GM18867 (cell line): ENCODE measurements around the gene BTN3A1.

Experiments
- ATAC-seq: cut with Tn5 transposase; IDR thresholded peaks from one replicate; pipeline ENCODE4 v1.9.1; 2021; ENCODE audit warnings: mild to moderate bottlenecking, moderate library complexity; ENCODE audit not compliant: unreplicated experiment

The BTN3A1 gene

GRCh38 chr6:26379292-26379691, 22.8 kb upstream of the BTN3A1 start:
- ATAC-seq: no peak

- no peak for ATAC-seq
Observed at GRCh38 chr6:26379740-26380139, 22.3 kb upstream of the BTN3A1 start.

- ATAC-seq: no peak
Observed at GRCh38 chr6:26380256-26380655, 21.8 kb upstream of the BTN3A1 start.

DNA sequence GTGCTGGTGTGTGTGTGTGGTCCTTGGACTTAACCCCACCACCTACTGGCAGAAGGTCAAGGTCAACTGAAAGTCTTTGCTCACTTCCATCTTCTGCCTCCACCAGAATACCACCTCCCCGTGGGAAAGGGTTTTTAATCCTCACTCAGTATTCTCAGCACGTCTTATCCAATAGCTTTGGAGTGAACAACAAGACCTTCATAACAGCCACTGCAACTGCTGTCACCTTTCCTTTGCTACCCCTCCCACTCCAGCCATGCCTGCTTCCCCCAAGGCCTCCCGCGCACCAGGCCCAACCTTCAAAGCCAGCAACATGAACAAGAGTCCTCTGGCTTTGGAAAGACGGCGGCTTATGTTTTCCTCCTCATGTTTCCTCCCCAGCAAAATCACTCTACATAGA, 20.0 kb upstream of the BTN3A1 start:
- no peak for ATAC-seq

GRCh38 chr6:26383624-26384417, 18.3 kb upstream of the BTN3A1 start:
- no peak for ATAC-seq

DNA sequence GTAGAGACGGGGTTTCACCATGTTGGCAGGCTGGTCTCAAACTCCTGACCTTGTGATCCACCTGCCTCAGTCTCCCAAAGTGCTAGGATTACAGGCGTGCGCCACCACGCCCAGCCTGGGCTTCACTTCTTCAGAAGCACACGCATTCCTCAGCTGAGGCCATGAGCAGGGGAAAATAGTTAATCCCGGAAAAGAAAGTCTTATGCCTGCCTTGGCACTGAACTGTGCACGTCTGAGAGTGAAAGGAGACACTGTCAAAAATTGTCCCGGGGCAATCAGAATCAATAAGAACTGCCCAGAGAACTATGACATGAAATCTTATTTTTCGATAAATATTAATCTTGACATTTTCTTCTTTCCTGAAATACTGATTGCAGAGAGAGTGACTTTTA, 16.3 kb upstream of the BTN3A1 start:
- ATAC-seq: no peak

GRCh38 chr6:26387565-26387964, 14.5 kb upstream of the BTN3A1 start:
- ATAC-seq: no peak

GRCh38 chr6:26388014-26388413, 14.1 kb upstream of the BTN3A1 start:
- ATAC-seq: no peak

- no peak for ATAC-seq
Observed at GRCh38 chr6:26388441-26388840, 13.6 kb upstream of the BTN3A1 start.

DNA sequence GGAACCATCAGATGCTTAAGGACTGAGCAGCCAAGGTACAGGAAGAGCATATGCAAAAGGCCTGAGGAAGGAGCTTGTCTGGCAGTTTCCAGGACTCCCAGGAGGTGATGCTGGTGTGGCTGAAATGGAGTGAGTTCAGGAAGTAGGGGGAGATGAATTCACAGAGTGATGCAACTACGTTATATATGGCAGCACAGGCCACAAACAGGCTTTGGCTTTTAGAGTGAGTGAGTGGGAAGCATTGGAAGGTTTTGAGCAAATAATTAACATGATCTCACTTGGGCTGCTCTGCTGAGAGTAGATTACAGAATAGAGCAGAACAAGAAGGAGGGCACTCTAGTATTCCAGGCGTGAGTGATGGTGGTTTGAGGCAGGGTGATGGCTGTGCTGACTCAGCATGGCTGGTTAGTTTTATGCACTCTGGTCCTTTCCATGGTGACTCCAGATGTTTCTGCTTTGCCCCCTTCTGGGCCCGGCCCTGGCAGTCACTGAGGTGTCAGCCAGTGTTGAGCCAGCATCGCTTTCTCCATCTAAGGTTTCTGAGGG, 12.7 kb upstream of the BTN3A1 start:
- no peak for ATAC-seq

- ATAC-seq: no peak
Observed at GRCh38 chr6:26390531-26390930, 11.5 kb upstream of the BTN3A1 start.

- no peak for ATAC-seq
Observed at GRCh38 chr6:26392932-26393636, 9.0 kb upstream of the BTN3A1 start.

DNA sequence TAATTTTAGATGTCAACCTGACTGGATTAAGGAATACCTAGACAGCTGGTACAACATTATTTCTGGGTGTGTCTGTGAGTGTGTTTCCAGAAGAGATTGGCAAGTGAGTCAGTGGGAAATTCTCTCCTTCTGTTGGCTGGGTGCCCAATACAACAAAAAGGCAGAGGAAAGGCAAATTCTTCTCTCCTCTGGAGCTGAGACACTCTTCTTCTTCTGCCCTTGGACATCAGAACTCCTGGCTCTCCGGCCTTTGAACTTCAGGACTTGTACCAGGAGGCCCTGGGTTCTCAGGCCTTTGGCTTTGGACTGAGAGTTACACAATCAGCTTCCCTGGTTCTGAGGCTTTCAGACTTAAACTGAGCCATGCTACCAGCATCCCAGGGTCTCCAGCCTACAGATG, 7.8 kb upstream of the BTN3A1 start:
- ATAC-seq: no peak

DNA sequence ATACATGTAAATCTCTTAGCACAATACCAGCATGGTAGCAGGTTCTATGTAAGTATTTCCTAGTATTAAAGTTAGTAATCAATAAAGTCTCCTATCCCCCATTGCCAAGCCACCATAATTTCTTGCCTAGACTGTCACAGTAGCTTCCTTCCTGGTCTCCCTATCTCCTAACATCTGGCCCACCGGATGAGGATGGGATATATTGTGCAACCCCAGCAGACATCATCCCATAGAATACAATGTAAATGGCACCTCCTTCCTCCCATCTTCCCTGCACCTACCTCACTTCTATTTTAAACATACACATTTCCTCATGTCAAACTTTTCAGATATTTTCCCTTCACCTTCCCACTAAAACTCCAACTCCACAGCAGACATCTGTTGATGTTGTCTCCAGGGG, 3.5 kb upstream of the BTN3A1 start:
- no peak for ATAC-seq

GRCh38 chr6:26400626-26401025, 1.4 kb upstream of the BTN3A1 start:
- no peak for ATAC-seq

DNA sequence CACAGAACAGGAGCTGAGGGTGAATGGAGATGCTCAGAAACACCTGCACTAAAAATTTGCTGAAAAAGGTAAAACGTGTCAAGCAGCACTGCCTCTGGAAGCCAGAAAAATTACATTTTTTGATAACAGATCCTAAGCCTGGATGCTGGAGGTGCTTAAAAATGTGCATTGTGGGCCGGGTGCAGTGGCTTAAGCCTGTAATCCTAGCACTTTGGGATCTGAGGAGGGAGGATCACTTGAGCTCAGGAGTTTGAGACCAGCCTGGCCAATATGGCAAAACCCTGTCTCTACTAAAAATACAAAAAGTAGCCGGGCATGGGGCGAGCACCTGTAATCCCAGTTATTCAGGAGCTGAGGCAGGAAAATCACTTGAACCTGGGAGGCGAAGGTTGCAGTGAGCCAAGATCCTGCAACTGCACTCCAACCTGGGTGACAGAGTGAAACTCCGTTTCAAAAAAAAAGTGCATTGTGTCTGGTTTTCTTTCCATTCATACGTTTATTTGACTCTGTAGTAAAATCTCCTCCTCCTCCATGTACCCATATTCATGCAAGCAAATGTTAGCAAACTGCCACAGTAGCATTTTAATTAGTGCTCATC, 587 bp upstream of the BTN3A1 start:
- peak; percentile 6 for ATAC-seq

DNA sequence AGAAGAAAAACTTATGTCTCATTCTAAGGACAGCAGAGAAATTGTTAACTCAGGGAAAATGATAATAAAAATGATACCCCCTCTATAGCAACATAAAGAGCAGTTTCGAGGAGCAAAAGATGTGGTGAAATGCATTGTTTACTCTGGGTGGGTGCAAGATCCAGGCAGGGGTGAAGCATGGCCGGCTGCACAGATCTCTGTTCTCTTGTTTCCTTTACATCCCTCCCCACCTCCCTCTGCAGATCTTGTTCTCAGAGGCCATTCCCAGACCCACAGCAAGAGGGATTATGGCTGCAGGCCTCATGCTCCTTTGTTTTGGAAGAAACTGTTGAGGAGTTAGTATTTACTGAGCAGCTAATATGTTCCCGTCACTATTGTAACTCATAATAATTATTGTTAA, 1.8 kb downstream of the BTN3A1 start:
- no peak for ATAC-seq

DNA sequence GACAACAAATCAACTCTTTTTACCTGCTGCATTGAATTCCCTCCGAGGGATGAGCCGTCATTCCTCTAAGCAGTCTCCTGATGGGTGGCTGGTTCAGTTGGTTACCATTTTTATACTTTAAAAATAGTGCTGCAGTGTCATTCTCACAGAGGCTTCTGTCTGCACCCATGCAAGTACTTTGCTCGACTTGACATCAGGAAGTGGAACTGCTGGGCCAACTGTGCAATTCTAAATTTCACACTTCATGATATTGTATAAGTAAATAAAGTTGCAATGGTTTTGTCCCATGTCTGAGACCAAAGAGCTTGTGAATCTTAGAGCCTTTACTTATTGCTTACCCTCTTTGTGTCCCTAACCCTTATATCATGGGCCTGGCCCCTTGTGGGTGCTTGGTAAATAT, 2.5 kb downstream of the BTN3A1 start:
- ATAC-seq: no peak

GRCh38 chr6:26408828-26409730, 7.0 kb downstream of the BTN3A1 start:
- ATAC-seq: no peak

DNA sequence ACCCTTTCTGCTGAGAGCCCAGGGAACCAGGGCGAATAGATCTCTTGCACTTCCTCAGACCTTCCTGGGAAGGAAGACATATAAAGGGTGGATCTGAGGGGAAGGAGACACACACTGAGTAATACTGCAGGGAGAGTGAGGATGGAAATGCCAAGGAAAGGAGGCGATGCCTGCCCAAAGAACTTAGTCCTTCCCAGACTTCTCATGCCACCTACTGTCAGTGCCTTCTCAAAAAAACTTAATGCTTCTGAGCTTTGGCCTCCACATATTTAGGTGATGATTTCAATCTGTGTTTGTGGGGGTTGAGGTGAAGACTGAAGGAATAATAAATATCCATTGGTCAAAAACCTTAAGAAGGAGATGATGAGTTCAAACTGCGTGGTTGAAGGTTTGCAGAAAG, 9.7 kb downstream of the BTN3A1 start:
- no peak for ATAC-seq

DNA sequence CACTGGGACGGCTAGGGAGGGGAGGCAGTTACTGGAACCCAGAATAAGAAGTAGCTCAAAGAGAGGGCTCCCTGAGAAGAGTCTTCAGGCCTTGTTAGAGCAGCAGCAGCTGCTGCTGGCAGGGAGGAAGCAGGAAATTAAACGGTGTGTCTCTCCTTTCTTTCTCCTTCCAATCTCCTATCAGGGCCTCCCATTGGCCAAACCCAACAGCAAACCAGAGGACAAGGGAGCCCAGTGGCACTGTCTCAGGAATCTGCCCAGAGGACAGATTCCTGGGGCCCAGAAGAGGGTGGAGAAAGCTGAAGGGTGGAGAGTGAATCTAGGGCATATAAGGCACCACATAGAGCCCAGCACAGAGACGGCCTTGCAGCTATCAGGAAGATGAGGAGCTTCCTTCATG, 10.2 kb downstream of the BTN3A1 start:
- no peak for ATAC-seq
